Parathyroid adenoma (tissue), 2 donors: ENCODE measurements around the gene EDN3.

Experiments
- H2AFZ ChIP-seq: fragments of 300-600 bp; sonication (generic); one replicate; pipeline ENCODE4 v1.7.0; 2017; ENCODE audit warnings: antibody characterized with exemption, mild to moderate bottlenecking
- H3K27ac ChIP-seq: fragments of 300-600 bp; sonication (generic); one replicate; pipeline ENCODE4 v1.7.0; 2017
- H3K27me3 ChIP-seq: fragments of 300-600 bp; sonication (generic); one replicate; pipeline ENCODE4 v1.7.0; 2017; ENCODE audit warnings: low read length; ENCODE audit not compliant: control insufficient read depth, insufficient read depth
- H3K36me3 ChIP-seq: fragments of 300-600 bp; sonication (generic); one replicate; pipeline ENCODE4 v1.7.0; 2017; ENCODE audit warnings: low read length; ENCODE audit not compliant: control insufficient read depth, insufficient read depth
- H3K4me1 ChIP-seq: fragments of 300-600 bp; sonication (generic); one replicate; pipeline ENCODE4 v1.7.0; 2017; ENCODE audit warnings: control low read depth
- H3K4me2 ChIP-seq: fragments of 300-600 bp; sonication (generic); one replicate; pipeline ENCODE4 v1.7.0; 2017; ENCODE audit warnings: low read length
- H3K4me3 ChIP-seq: fragments of 300-600 bp; sonication (generic); one replicate; pipeline ENCODE4 v1.7.0; 2017; ENCODE audit warnings: low read depth, low read length
- H3K79me2 ChIP-seq: fragments of 300-600 bp; sonication (generic); one replicate; pipeline ENCODE4 v1.7.0; 2017; ENCODE audit warnings: control low read depth
- H3K9ac ChIP-seq: fragments of 300-600 bp; sonication (generic); one replicate; pipeline ENCODE4 v1.7.0; 2017; ENCODE audit warnings: mild to moderate bottlenecking
- H3K9me3 ChIP-seq: fragments of 300-600 bp; sonication (generic); one replicate; pipeline ENCODE4 v1.7.0; 2017; ENCODE audit warnings: low read length; ENCODE audit not compliant: control insufficient read depth
- CTCF ChIP-seq: fragments of 300-600 bp; sonication (generic); IDR thresholded peaks from one replicate; pipeline ENCODE4 v1.7.0; 2017; ENCODE audit warnings: antibody characterized with exemption, mild to moderate bottlenecking
- donor health status: primary hyperparathyroidism.

EDN3 gene

DNA sequence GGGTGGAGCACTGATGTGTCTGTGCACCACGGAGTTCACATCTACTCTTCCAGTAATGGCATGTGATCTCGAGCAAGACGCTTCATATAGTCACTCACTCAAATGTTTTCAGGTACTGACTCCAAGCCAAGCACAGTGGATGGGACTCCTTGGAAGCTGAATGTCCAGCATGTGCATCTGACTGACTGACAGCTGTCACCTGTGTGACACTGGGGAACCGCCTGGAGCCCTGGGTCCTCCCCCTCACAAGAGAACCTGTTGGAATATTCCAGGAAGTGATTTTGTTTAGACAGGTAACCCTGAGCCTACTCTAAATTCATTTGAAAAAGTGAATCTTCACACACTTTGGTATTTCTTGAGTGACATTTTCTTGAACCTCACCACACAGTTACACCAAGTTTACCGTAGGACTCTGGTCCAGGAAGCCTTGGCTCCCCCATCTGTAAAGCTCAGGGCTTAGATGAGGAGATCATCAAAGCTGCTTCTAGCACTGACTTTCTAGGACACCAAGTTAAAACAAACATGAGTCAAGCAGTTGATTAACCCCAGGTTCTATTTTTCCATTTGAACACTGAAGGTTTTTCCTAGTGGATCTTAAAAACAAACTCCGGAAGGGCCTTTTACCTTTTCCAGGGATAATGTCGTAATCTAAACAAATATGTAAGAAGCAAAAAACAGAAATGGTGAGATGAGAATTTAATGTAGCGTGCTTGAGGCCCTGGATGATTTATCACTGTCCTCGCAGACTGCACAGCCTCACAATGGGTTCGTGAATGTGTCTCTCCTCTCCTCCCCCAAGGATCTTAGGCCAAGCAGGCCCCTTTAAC is 50.1 kb downstream of the EDN3 start:
- H3K9me3 ChIP-seq, result no peaks in the 10 kb centered on the region
- H3K27ac ChIP-seq, result no peak overlapping the region
- H3K4me3 ChIP-seq, result no peak overlapping the region
- H3K79me2 ChIP-seq, result no peaks in the 10 kb centered on the region
- no peaks in the 10 kb centered on the region for H3K4me1 ChIP-seq
- no peak overlapping the region for H3K4me2 ChIP-seq
- TF ChIP-seq CTCF, result no peak
- no peak overlapping the region for H3K9ac ChIP-seq
- no peaks in the 10 kb centered on the region for H3K27me3 ChIP-seq
- no peaks in the 10 kb centered on the region for H3K36me3 ChIP-seq
- no peak overlapping the region for H2AFZ ChIP-seq

GRCh38 chr20:59351157-59352040 is 51.0 kb downstream of the EDN3 start:
- Histone ChIP-seq H3K27ac (no peak overlapping the region), H3K27me3 (no peaks in the 10 kb centered on the region), H3K9me3 (no peaks in the 10 kb centered on the region)

GRCh38 chr20:59352541-59352940 is 52.1 kb downstream of the EDN3 start:
- no peaks in the 10 kb centered on the region for H3K4me1 ChIP-seq
- H3K27ac ChIP-seq, result no peak overlapping the region
- H2AFZ ChIP-seq, result no peak overlapping the region
- no peak overlapping the region for H3K4me2 ChIP-seq
- TF ChIP-seq CTCF, result no peak
- H3K79me2 ChIP-seq, result no peaks in the 10 kb centered on the region
- H3K27me3 ChIP-seq, result no peaks in the 10 kb centered on the region
- no peak overlapping the region for H3K4me3 ChIP-seq
- H3K36me3 ChIP-seq, result no peaks in the 10 kb centered on the region
- H3K9ac ChIP-seq, result no peak overlapping the region
- H3K9me3 ChIP-seq, result no peaks in the 10 kb centered on the region

More at GRCh38 chr20:59351157-59352040, 51.0 kb downstream of the EDN3 start:
- Histone ChIP-seq H3K4me3 (no peak overlapping the region), H3K79me2 (no peaks in the 10 kb centered on the region), H3K9ac (no peak overlapping the region), H2AFZ (no peak overlapping the region), H3K4me2 (no peak overlapping the region), H3K4me1 (no peaks in the 10 kb centered on the region), H3K36me3 (no peaks in the 10 kb centered on the region)
- TF ChIP-seq CTCF, result no peak

DNA sequence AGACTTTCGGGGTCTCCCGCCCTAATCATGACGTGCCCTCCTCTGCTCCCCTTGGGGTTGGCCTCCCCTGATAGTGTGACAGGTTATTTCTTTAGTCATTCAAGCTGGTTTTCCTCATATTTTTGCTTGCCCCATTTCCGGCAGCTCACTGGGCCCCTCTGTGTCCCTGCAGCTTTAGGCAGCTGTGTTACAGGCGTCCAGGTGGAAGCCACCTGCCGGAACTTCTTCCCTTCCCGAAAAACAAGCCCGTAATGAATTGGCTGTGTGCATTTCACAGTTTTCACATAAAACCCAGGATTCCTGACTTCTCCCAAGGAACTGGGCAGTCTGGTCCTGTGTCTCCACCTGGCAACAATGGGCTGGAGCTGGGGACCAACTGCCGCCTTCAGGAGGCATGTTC is 52.6 kb downstream of the EDN3 start:
- Histone ChIP-seq H3K36me3 (no peaks in the 10 kb centered on the region), H3K79me2 (no peaks in the 10 kb centered on the region), H3K9ac (no peak overlapping the region), H3K4me1 (no peaks in the 10 kb centered on the region), H3K9me3 (no peaks in the 10 kb centered on the region), H3K4me2 (no peak overlapping the region), H3K4me3 (no peak overlapping the region), H2AFZ (no peak overlapping the region), H3K27ac (no peak overlapping the region), H3K27me3 (no peaks in the 10 kb centered on the region)
- TF ChIP-seq CTCF, result no peak
